GM12878 (cell line): Measurements from ENCODE around the gene DNMT1.

ENCODE experiments used
- HDGF ChIP-seq: fragments of 450-650 bp; IDR thresholded peaks from 2 replicates; pipeline ENCODE4 v1.6.1; 2016; ENCODE audit warnings: antibody characterized with exemption
- POLR2A ChIP-seq: IDR thresholded peaks from 2 replicates; pipeline ENCODE4 v1.6.1; 2011; ENCODE audit warnings: low read depth, mild to moderate bottlenecking, low read length
- TF ChIP-seq, protein P1 (sequence below): IDR thresholded peaks from 2 replicates; pipeline ENCODE4 v1.6.1; 2011; ENCODE audit warnings: borderline replicate concordance, low read depth, mild to moderate bottlenecking, moderate library complexity, mixed read lengths, low read length; ENCODE audit not compliant: insufficient read depth; ENCODE audit errors: extremely low read length
- TF ChIP-seq, protein P2 (sequence below), 3 experiments: IDR thresholded peaks in 2 of 3; conservative IDR thresholded peaks in 1 of 3; 2 replicates each; pipeline ENCODE4 v1.5.1; 2011; ENCODE audit warnings: low read depth in 3 of 3, low read length in 3 of 3, mild to moderate bottlenecking in 3 of 3, control low read depth in 2 of 3, moderate library complexity in 2 of 3, inconsistent platforms in 1 of 3, mixed read lengths in 1 of 3; ENCODE audit not compliant: control insufficient read depth in 2 of 3, insufficient read depth in 1 of 3; ENCODE audit errors: extremely low read depth in 1 of 3
- TF ChIP-seq, protein P3 (sequence below): fragments of 450-650 bp; IDR thresholded peaks from 2 replicates; pipeline ENCODE4 v1.6.1; 2017; ENCODE audit warnings: low read depth, mild to moderate bottlenecking, moderate library complexity

DNA sequence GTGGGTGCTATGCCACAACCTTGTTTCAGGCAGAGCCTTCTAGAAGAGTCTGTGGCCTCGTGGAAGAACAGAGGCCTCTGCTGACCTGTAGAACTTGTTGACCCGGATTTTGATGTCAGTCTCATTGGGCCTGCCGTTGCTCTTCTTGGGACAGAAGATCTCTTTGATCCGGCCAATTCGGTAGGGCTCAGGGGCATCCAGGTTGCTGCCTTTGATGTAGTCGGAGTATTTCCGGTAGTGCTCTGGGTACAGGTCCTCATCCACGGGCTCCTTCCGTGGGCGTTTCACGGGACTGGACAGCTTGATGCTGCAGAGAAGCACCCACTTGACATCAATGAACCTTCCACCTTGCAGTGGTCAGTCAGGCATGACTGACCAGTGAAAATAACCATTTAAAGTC lies 51.1 kb downstream of the DNMT1 start:
- TF ChIP-seq, protein P1, sequence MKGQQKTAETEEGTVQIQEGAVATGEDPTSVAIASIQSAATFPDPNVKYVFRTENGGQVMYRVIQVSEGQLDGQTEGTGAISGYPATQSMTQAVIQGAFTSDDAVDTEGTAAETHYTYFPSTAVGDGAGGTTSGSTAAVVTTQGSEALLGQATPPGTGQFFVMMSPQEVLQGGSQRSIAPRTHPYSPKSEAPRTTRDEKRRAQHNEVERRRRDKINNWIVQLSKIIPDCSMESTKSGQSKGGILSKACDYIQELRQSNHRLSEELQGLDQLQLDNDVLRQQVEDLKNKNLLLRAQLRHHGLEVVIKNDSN, result no peak
- TF ChIP-seq, protein P2, sequence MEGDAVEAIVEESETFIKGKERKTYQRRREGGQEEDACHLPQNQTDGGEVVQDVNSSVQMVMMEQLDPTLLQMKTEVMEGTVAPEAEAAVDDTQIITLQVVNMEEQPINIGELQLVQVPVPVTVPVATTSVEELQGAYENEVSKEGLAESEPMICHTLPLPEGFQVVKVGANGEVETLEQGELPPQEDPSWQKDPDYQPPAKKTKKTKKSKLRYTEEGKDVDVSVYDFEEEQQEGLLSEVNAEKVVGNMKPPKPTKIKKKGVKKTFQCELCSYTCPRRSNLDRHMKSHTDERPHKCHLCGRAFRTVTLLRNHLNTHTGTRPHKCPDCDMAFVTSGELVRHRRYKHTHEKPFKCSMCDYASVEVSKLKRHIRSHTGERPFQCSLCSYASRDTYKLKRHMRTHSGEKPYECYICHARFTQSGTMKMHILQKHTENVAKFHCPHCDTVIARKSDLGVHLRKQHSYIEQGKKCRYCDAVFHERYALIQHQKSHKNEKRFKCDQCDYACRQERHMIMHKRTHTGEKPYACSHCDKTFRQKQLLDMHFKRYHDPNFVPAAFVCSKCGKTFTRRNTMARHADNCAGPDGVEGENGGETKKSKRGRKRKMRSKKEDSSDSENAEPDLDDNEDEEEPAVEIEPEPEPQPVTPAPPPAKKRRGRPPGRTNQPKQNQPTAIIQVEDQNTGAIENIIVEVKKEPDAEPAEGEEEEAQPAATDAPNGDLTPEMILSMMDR (IDR thresholded peaks at IDR 0.05 in 2 of 3, conservative IDR thresholded peaks at IDR 0.05 in 1 of 3; ENCODE audit: control insufficient read depth in 2 of 3, extremely low read depth in 1 of 3, insufficient read depth in 1 of 3, low read depth in 3 of 3, low read length in 3 of 3), result no peak
- TF ChIP-seq HDGF (no peak), POLR2A (no peak)
- TF ChIP-seq, protein P3, sequence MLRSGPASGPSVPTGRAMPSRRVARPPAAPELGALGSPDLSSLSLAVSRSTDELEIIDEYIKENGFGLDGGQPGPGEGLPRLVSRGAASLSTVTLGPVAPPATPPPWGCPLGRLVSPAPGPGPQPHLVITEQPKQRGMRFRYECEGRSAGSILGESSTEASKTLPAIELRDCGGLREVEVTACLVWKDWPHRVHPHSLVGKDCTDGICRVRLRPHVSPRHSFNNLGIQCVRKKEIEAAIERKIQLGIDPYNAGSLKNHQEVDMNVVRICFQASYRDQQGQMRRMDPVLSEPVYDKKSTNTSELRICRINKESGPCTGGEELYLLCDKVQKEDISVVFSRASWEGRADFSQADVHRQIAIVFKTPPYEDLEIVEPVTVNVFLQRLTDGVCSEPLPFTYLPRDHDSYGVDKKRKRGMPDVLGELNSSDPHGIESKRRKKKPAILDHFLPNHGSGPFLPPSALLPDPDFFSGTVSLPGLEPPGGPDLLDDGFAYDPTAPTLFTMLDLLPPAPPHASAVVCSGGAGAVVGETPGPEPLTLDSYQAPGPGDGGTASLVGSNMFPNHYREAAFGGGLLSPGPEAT, result no peak
